K562 (cell line): ENCODE measurements around the gene AP1M2. TPM values are rescaled to one million over a fixed set of nuclear protein-coding genes. Genes with fewer than 3 reads are reported as not detected.

Source experiments
- ADNP ChIP-seq: fragments of 200-800 bp; sonication (Bioruptor generic); IDR thresholded peaks from 2 replicates; pipeline ENCODE4 v1.6.1; 2016; ENCODE audit warnings: missing genetic modification characterization, missing compliant biosample characterization
- CAMTA2 ChIP-seq: fragments of 250-450 bp; sonication (Bioruptor Pico); conservative IDR thresholded peaks from 2 replicates; pipeline ENCODE4 v1.5.1; 2022
- CCAR2 ChIP-seq: fragments of 200-400 bp; formaldehyde crosslinking; IDR thresholded peaks from 2 replicates; pipeline ENCODE4 v1.6.1; 2017; ENCODE audit warnings: mild to moderate bottlenecking, low read depth, low read length
- ETV6 ChIP-seq, 3 experiments: fragments of 150-350 bp in 1 of 3; sonication (generic) in 1 of 3; formaldehyde crosslinking in 1 of 3; IDR thresholded peaks; 2 replicates each; pipeline versions ENCODE4 v1.6.1 to v1.8.0; 2014 to 2022; ENCODE audit warnings: borderline replicate concordance in 2 of 3, low read depth in 2 of 3, antibody characterized with exemption in 1 of 3, low read length in 1 of 3, mild to moderate bottlenecking in 1 of 3, missing genetic modification reagents in 1 of 3
- HMG20A ChIP-seq: fragments of 450-650 bp; formaldehyde crosslinking; conservative IDR thresholded peaks from 2 replicates; pipeline ENCODE4 v1.4.0; 2020; ENCODE audit warnings: mild to moderate bottlenecking, mixed read lengths
- SMAD4 ChIP-seq: fragments of 250-450 bp; sonication (Bioruptor Pico); conservative IDR thresholded peaks from 2 replicates; pipeline ENCODE4 v1.8.0; 2021; ENCODE audit warnings: inconsistent platforms, mild to moderate bottlenecking, moderate library complexity
- TFAM ChIP-seq: fragments of 250-450 bp; sonication (Bioruptor Pico); conservative IDR thresholded peaks from 2 replicates; pipeline ENCODE4 v1.5.0; 2021; ENCODE audit warnings: mild to moderate bottlenecking, moderate library complexity
- THRAP3 ChIP-seq: fragments of 450-650 bp; IDR thresholded peaks from 2 replicates; pipeline ENCODE4 v1.6.1; 2016; ENCODE audit warnings: mild to moderate bottlenecking, inconsistent platforms, borderline replicate concordance
- TSC22D4 ChIP-seq: fragments of 450-650 bp; IDR thresholded peaks from 2 replicates; pipeline ENCODE4 v1.6.1; 2016; ENCODE audit warnings: missing genetic modification characterization, missing biosample characterization, control low read depth
- ZFP30 ChIP-seq: fragments of 250-450 bp; sonication (Bioruptor Pico); IDR thresholded peaks from 2 replicates; pipeline ENCODE4 v1.8.0; 2022; ENCODE audit warnings: moderate library complexity, mild to moderate bottlenecking, inconsistent platforms, borderline replicate concordance
- ZNF121 ChIP-seq: sonication (generic); formaldehyde crosslinking; conservative IDR thresholded peaks from 2 replicates; pipeline ENCODE4 v1.8.0; 2022; ENCODE audit warnings: missing genetic modification reagents
- ZNF696 ChIP-seq: fragments of 250-450 bp; sonication (Bioruptor Pico); conservative IDR thresholded peaks from 2 replicates; pipeline ENCODE4 v1.4.0; 2020; ENCODE audit warnings: mild to moderate bottlenecking, moderate library complexity
- polyA plus RNA-seq, 8 experiments: library from polyadenylated mRNA; depleted of rRNA in 4 of 8; stranded (reverse) in 5 of 8; unstranded in 3 of 8; fragments of >200 nt; fragmentation: Nextera tagmentation in 2 of 8; fragmentation: Illumina TruSeq in 1 of 8; extraction: Ambion mirVana in 2 of 8; extraction: Trizol in 1 of 8; gene quantifications; 2 replicates each; pipeline versions ENCODE4 v1.2.1 to v1.2.3, GENCODE V29; 2011 to 2014; ENCODE audit warnings: inconsistent platforms in 1 of 8, missing spikeins in 1 of 8
- total RNA-seq, 7 experiments: library from RNA; depleted of rRNA in 6 of 7; stranded (reverse); fragments of >200 nt in 6 of 7; fragmentation: Illumina TruSeq in 2 of 7; extraction: Trizol in 2 of 7; gene quantifications; 2 replicates each; pipeline versions ENCODE4 v1.2.1 to v1.2.3, GENCODE V29; 2011 to 2021; ENCODE audit warnings: low replicate concordance in 1 of 7
- TF ChIP-seq, protein P1 (sequence below): sonication (generic); formaldehyde crosslinking; IDR thresholded peaks from 2 replicates; pipeline ENCODE4 v1.8.0; 2022; ENCODE audit warnings: missing genetic modification reagents, mild to moderate bottlenecking, moderate library complexity, borderline replicate concordance
- TF ChIP-seq, protein P2 (sequence below): sonication (generic); formaldehyde crosslinking; IDR thresholded peaks from 2 replicates; pipeline ENCODE4 v1.8.0; 2022; ENCODE audit warnings: mild to moderate bottlenecking, missing genetic modification reagents
- TF ChIP-seq, protein P3 (sequence below): sonication (generic); formaldehyde crosslinking; IDR thresholded peaks from 2 replicates; pipeline ENCODE4 v1.8.1; 2023; ENCODE audit warnings: mild to moderate bottlenecking, missing genetic modification reagents, moderate library complexity
- TF ChIP-seq, protein P4 (sequence below): fragments of 450-650 bp; IDR thresholded peaks from 2 replicates; pipeline ENCODE4 v1.7.0; 2016; ENCODE audit warnings: borderline replicate concordance
- TF ChIP-seq, protein P5 (sequence below): fragments of 450-650 bp; IDR thresholded peaks from 2 replicates; pipeline ENCODE4 v1.6.1; 2016; ENCODE audit warnings: borderline replicate concordance
- TF ChIP-seq, protein P6 (sequence below): fragments of 450-650 bp; IDR thresholded peaks from 2 replicates; pipeline ENCODE4 v1.6.1; 2016; ENCODE audit warnings: antibody characterized with exemption

Gene AP1M2
- total and polyA plus RNA-seq, 9 of the 15 experiments (the other 6 are each of a cell fraction or from before 2014, with no cell fraction given), result 0.33 to 1.4 (median 0.89) TPM; not detected in 1

DNA sequence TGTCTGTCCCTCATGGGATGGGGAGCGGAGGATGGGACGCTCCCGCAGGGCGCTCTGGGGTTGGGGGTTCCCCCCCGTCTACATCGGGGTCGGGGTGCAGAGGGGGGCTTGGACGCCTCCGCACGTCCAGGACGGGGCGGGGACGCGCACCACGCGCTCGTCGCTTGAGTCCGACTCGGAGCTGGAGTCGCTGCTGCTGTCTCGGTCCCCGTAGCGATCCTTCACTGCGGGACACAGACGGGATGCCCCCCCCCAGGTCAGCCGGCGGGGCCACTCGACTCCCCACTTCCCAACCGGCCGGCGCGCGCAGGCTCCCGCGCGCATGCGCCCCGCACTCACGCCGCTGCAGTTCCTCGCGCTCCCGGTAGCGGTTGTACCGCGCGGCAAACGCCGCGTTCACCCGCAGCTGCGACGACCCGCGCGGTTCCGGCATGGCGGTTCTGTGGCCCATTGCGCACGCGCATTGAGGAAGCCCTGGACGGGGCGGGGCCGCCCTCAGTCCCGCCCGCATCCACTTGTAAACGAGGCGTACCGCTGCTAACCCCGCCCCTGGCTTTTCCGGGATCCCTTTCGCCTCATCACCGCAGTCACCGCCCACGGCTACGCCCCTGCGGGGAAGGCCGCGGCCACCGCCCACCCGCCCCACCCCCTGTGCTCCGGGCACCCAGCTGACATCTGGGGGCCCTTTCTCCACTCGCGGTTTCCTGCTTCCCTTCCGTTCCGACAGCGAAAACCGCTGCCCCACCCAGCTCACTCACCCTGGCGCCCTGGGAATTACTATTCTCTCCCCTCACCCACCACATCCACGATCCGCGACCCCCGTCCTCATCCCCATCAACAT is 21.3 kb downstream of the AP1M2 start, which contains the start of gene KRI1 (continued):
- TF ChIP-seq, protein P1, sequence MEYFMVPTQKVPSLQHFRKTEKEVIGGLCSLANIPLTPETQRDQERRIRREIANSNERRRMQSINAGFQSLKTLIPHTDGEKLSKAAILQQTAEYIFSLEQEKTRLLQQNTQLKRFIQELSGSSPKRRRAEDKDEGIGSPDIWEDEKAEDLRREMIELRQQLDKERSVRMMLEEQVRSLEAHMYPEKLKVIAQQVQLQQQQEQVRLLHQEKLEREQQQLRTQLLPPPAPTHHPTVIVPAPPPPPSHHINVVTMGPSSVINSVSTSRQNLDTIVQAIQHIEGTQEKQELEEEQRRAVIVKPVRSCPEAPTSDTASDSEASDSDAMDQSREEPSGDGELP (CRISPR knock-in tag), result peak; percentile 97
- TF ChIP-seq ZNF121 (CRISPR knock-in tag), result no peak
- TF ChIP-seq, protein P2, sequence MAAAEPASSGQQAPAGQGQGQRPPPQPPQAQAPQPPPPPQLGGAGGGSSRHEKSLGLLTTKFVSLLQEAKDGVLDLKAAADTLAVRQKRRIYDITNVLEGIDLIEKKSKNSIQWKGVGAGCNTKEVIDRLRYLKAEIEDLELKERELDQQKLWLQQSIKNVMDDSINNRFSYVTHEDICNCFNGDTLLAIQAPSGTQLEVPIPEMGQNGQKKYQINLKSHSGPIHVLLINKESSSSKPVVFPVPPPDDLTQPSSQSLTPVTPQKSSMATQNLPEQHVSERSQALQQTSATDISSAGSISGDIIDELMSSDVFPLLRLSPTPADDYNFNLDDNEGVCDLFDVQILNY (CRISPR knock-in tag), result no peak
- TF ChIP-seq ADNP, result no peak
- TF ChIP-seq SMAD4 (CRISPR knock-in tag), result peak; percentile 59; the same call in 1 of the 2 replicates
- no peak for TF ChIP-seq HMG20A (CRISPR knock-in tag)
- TF ChIP-seq TFAM (CRISPR knock-in tag), result no peak
- TF ChIP-seq ZFP30, result no peak
- no peak for TF ChIP-seq CCAR2
- TF ChIP-seq CAMTA2, result no peak
- TF ChIP-seq, protein P3, sequence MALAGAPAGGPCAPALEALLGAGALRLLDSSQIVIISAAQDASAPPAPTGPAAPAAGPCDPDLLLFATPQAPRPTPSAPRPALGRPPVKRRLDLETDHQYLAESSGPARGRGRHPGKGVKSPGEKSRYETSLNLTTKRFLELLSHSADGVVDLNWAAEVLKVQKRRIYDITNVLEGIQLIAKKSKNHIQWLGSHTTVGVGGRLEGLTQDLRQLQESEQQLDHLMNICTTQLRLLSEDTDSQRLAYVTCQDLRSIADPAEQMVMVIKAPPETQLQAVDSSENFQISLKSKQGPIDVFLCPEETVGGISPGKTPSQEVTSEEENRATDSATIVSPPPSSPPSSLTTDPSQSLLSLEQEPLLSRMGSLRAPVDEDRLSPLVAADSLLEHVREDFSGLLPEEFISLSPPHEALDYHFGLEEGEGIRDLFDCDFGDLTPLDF, result peak; percentile 88; the same call in 1 of the 2 replicates
- TF ChIP-seq, protein P4, sequence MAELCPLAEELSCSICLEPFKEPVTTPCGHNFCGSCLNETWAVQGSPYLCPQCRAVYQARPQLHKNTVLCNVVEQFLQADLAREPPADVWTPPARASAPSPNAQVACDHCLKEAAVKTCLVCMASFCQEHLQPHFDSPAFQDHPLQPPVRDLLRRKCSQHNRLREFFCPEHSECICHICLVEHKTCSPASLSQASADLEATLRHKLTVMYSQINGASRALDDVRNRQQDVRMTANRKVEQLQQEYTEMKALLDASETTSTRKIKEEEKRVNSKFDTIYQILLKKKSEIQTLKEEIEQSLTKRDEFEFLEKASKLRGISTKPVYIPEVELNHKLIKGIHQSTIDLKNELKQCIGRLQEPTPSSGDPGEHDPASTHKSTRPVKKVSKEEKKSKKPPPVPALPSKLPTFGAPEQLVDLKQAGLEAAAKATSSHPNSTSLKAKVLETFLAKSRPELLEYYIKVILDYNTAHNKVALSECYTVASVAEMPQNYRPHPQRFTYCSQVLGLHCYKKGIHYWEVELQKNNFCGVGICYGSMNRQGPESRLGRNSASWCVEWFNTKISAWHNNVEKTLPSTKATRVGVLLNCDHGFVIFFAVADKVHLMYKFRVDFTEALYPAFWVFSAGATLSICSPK, result no peak
- TF ChIP-seq THRAP3, result no peak
- TF ChIP-seq, protein P5, sequence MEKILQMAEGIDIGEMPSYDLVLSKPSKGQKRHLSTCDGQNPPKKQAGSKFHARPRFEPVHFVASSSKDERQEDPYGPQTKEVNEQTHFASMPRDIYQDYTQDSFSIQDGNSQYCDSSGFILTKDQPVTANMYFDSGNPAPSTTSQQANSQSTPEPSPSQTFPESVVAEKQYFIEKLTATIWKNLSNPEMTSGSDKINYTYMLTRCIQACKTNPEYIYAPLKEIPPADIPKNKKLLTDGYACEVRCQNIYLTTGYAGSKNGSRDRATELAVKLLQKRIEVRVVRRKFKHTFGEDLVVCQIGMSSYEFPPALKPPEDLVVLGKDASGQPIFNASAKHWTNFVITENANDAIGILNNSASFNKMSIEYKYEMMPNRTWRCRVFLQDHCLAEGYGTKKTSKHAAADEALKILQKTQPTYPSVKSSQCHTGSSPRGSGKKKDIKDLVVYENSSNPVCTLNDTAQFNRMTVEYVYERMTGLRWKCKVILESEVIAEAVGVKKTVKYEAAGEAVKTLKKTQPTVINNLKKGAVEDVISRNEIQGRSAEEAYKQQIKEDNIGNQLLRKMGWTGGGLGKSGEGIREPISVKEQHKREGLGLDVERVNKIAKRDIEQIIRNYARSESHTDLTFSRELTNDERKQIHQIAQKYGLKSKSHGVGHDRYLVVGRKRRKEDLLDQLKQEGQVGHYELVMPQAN, result peak; percentile 62
- TF ChIP-seq, protein P6, sequence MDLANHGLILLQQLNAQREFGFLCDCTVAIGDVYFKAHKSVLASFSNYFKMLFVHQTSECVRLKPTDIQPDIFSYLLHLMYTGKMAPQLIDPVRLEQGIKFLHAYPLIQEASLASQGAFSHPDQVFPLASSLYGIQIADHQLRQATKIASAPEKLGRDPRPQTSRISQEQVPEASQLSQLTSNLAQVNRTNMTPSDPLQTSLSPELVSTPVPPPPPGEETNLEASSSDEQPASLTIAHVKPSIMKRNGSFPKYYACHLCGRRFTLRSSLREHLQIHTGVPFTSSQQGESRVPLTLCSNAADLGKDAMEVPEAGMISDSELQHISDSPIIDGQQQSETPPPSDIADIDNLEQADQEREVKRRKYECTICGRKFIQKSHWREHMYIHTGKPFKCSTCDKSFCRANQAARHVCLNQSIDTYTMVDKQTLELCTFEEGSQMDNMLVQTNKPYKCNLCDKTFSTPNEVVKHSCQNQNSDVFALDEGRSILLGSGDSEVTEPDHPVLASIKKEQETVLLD, result peak; percentile 94
- TF ChIP-seq ZNF696 (CRISPR knock-in tag), result no peak
- TF ChIP-seq TSC22D4 (tag), result no peak
- TF ChIP-seq ETV6 (IDR thresholded peaks at IDR 0.05; ENCODE audit: borderline replicate concordance in 1 of 2, low read depth in 2 of 2, low read length in 1 of 2), result no peak
- TF ChIP-seq ETV6 (CRISPR knock-in tag; IDR thresholded peaks at IDR 0.05; ENCODE audit: borderline replicate concordance), result no peak
